ENCODE measurements around the gene PPP1R1C.

DNA sequence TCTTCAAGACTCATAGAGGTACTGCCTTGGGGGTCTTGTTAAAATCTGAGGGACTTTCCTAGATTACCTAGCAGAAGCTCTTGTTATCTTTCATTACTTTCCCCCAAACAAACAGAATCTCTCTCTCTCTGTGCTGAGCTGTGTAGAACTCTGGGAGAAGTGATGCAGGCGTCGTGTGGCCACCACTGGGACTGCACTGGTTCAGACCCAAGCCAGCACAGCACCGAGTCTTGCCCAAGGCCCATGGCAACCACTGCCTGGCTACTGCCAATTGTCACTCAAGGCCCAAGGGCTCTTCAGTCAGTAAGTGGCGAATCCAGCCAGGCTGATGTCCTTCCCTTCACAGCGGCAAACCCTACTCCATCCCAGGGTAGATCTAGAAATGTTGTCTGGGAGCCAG lies 28.6 kb downstream of the PPP1R1C start:
- TF ChIP-seq, protein P1, sequence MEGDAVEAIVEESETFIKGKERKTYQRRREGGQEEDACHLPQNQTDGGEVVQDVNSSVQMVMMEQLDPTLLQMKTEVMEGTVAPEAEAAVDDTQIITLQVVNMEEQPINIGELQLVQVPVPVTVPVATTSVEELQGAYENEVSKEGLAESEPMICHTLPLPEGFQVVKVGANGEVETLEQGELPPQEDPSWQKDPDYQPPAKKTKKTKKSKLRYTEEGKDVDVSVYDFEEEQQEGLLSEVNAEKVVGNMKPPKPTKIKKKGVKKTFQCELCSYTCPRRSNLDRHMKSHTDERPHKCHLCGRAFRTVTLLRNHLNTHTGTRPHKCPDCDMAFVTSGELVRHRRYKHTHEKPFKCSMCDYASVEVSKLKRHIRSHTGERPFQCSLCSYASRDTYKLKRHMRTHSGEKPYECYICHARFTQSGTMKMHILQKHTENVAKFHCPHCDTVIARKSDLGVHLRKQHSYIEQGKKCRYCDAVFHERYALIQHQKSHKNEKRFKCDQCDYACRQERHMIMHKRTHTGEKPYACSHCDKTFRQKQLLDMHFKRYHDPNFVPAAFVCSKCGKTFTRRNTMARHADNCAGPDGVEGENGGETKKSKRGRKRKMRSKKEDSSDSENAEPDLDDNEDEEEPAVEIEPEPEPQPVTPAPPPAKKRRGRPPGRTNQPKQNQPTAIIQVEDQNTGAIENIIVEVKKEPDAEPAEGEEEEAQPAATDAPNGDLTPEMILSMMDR (IDR thresholded peaks at IDR 0.05): no peak
- no peak for TF ChIP-seq POLR2A (IDR thresholded peaks at IDR 0.05; ENCODE audit: low read depth)
- TF ChIP-seq POLR2AphosphoS5 (IDR thresholded peaks at IDR 0.05): no peak
- no peak for TF ChIP-seq EP300 (IDR thresholded peaks at IDR 0.05)

Measured in esophagus muscularis mucosa (tissue), 4 donors.